NCI-H1417 (cell line): ENCODE data around the gene MYBPC2.
"Not testable (repeated sequence)": the region's sequence is repeated elsewhere in the genome, so short reads cannot be mapped to it uniquely, and the experiment has no call there.

Source experiments
- DNase-seq, 3 experiments: peaks; one replicate each; lab custom pipeline; 2025; lab: John Stamatoyannopoulos, UW

Gene MYBPC2

GRCh38 chr19:50459638-50460037, 26.9 kb downstream of the MYBPC2 start:
- no peak for DNase-seq

GRCh38 chr19:50460161-50460765, 27.6 kb downstream of the MYBPC2 start:
- DNase-seq: no peak

GRCh38 chr19:50461066-50461875, 28.6 kb downstream of the MYBPC2 start:
- peak; percentile 54 to 87 (median 71) for DNase-seq

- no peak for DNase-seq
These were observed 30.3 kb downstream of the MYBPC2 start for GRCh38 chr19:50462970-50463369.

- DNase-seq: no peak
These were observed 31.7 kb downstream of the MYBPC2 start for GRCh38 chr19:50464348-50464747.

GRCh38 chr19:50465000-50465399, 32.3 kb downstream of the MYBPC2 start:
- no peak for DNase-seq

- peak; percentile 54 to 92 (median 88) for DNase-seq
These were observed 33.5 kb downstream of the MYBPC2 start for GRCh38 chr19:50465986-50466705.

- no peak for DNase-seq
These were observed 34.0 kb downstream of the MYBPC2 start for GRCh38 chr19:50466706-50467039.

GRCh38 chr19:50467566-50467965, 34.9 kb downstream of the MYBPC2 start:
- no peak for DNase-seq

- no peak for DNase-seq
These were observed 36.1 kb downstream of the MYBPC2 start for GRCh38 chr19:50468818-50469217.

GRCh38 chr19:50473336-50473735, 40.6 kb downstream of the MYBPC2 start:
- not testable (repeated sequence) for DNase-seq

GRCh38 chr19:50475101-50475568, 42.4 kb downstream of the MYBPC2 start:
- DNase-seq: no peak

GRCh38 chr19:50475736-50476223, 43.1 kb downstream of the MYBPC2 start:
- no peak for DNase-seq

GRCh38 chr19:50476224-50476906, 43.7 kb downstream of the MYBPC2 start, which contains the start of the genes EMC10 and GARIN5A:
Gene EMC10 (plus strand): TSS chr19:50476507. CDS start chr19:50476545, 38 bp downstream.
Gene GARIN5A (minus strand): TSS chr19:50476848. CDS start chr19:50476388, 460 bp downstream.
- DNase-seq: peak; percentile 71 to 89 (median 76)

- DNase-seq: no peak
These were observed 44.2 kb downstream of the MYBPC2 start for GRCh38 chr19:50476907-50477238.

GRCh38 chr19:50477751-50478515, 45.2 kb downstream of the MYBPC2 start:
- no peak for DNase-seq

GRCh38 chr19:50478901-50479715, 46.4 kb downstream of the MYBPC2 start:
- DNase-seq: no peak

GRCh38 chr19:50479761-50480251, 47.1 kb downstream of the MYBPC2 start:
- DNase-seq: no peak

- DNase-seq: no peak
These were observed 47.8 kb downstream of the MYBPC2 start for GRCh38 chr19:50480281-50481111.
